Uterus (tissue), 4 donors: ENCODE results near the gene AP1S3. TPM values are rescaled to one million over a fixed set of nuclear protein-coding genes. Genes with fewer than 3 reads are reported as not detected.
"Not testable (repeated sequence)": the region's sequence is repeated elsewhere in the genome, so short reads cannot be mapped to it uniquely, and the experiment has no call there.

ENCODE experiments used
- DNase-seq, 2 donors: peaks; one replicate each; pipeline ENCODE4 v3.0.0-alpha.2; 2019 to 2020
- H3K27ac ChIP-seq, 2 donors: fragments of 200-600 bp; sonication (generic); 1 replicate in 1 of 2; 2 replicates in 1 of 2; pipeline ENCODE4 v1.5.1; 2016 to 2018
- H3K27me3 ChIP-seq, 2 donors: fragments of 200-600 bp; sonication (generic); one replicate each; pipeline ENCODE4 v1.5.1; 2018 to 2019; ENCODE audit warnings: control low read depth in 1 of 2
- H3K36me3 ChIP-seq, 2 donors: fragments of 200-600 bp; sonication (generic); one replicate each; pipeline ENCODE4 v1.5.1; 2019; ENCODE audit warnings: control low read depth in 1 of 2
- H3K4me1 ChIP-seq, 2 donors: fragments of 200-600 bp; sonication (generic); one replicate each; pipeline ENCODE4 v1.5.1; 2018 to 2019; ENCODE audit warnings: control low read depth in 1 of 2
- H3K4me3 ChIP-seq, 2 donors: fragments of 200-600 bp; sonication (generic); 1 replicate in 1 of 2; 2 replicates in 1 of 2; pipeline ENCODE4 v1.5.1; 2018 to 2019; ENCODE audit warnings: mild to moderate bottlenecking in 1 of 2
- H3K9me3 ChIP-seq, 2 donors: fragments of 200-600 bp; sonication (generic); one replicate each; pipeline ENCODE4 v1.5.1; 2019; ENCODE audit warnings: control low read depth in 1 of 2
- POLR2A ChIP-seq, 2 donors: fragments of 450-650 bp; IDR thresholded peaks; one replicate each; pipeline ENCODE4 v1.6.1; 2016; ENCODE audit warnings: antibody characterized with exemption in 2 of 2, mild to moderate bottlenecking in 1 of 2, moderate library complexity in 1 of 2
- intact Hi-C: fragments of 100-400 bp; cut with DNase I; formaldehyde crosslinking; loops from one replicate; pipeline ENCODE4 v1.15.1; 2023; ENCODE audit warnings: low total_unique reads
- total RNA-seq, 4 donors: library from RNA; depleted of rRNA in 3 of 4; stranded (reverse); fragments of >200 nt in 3 of 4; gene quantifications; one replicate each; pipeline versions ENCODE4 v1.1.0 to v1.2.4, GENCODE V29; 2014 to 2023
- TF ChIP-seq, protein P1 (sequence below), 4 experiments: fragments of 200-600 bp in 2 of 4; fragments of 450-650 bp in 2 of 4; sonication (generic) in 2 of 4; IDR thresholded peaks; one replicate each; pipeline ENCODE4 v1.5.1; 2016 to 2019; ENCODE audit warnings: antibody characterized with exemption in 4 of 4, mild to moderate bottlenecking in 2 of 4, moderate library complexity in 1 of 4
- donor health status: DM: yes; HTN: yes; CAD: no.

Gene AP1S3
- total RNA-seq, 4 donors from 2014 or later, result 2.0 to 5.6 TPM; not detected in 2

GRCh38 chr2:223797811-223798721, 39.3 kb downstream of the AP1S3 start:
- Histone ChIP-seq H3K27ac (no peak overlapping the region), H3K4me3 (no peak overlapping the region), H3K4me1 (no peaks in the 10 kb centered on the region), H3K27me3 (no peaks in the 10 kb centered on the region), H3K36me3 (no peaks in the 10 kb centered on the region), H3K9me3 (no peaks in the 10 kb centered on the region)
- peak in 1 of 2 donors; percentile 20 for DNase-seq
- TF ChIP-seq, protein P1, sequence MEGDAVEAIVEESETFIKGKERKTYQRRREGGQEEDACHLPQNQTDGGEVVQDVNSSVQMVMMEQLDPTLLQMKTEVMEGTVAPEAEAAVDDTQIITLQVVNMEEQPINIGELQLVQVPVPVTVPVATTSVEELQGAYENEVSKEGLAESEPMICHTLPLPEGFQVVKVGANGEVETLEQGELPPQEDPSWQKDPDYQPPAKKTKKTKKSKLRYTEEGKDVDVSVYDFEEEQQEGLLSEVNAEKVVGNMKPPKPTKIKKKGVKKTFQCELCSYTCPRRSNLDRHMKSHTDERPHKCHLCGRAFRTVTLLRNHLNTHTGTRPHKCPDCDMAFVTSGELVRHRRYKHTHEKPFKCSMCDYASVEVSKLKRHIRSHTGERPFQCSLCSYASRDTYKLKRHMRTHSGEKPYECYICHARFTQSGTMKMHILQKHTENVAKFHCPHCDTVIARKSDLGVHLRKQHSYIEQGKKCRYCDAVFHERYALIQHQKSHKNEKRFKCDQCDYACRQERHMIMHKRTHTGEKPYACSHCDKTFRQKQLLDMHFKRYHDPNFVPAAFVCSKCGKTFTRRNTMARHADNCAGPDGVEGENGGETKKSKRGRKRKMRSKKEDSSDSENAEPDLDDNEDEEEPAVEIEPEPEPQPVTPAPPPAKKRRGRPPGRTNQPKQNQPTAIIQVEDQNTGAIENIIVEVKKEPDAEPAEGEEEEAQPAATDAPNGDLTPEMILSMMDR (IDR thresholded peaks at IDR 0.05), result peak; percentile 60 to 84 (median 76)
- TF ChIP-seq POLR2A (IDR thresholded peaks at IDR 0.05), result no peak
- intact Hi-C loops, result loop anchor here (10.0 kb wide), 1 partner anchor 823 kb away; no protein-coding TSS in a partner anchor

DNA sequence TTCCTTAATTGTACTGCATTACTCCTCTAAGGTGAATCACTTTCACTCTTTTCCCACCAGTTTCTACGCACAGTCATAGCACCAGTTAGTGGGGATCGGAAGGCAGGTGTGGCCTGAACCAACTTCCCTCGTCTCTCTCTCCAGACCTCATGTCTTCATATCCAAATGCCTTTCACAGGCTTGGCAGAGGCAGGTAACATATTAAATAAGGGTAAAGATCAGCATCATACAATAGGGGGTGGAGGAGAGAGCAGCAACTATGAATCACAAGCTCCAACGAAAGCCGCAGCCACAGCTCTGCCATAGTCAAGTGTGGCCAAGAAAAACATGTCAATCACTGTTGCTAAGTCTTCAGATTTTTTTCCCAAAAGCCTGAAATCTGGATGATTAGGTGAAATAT, 40.3 kb downstream of the AP1S3 start:
- DNase-seq, result no peak
- intact Hi-C loops, result loop anchor here (10.0 kb wide), 1 partner anchor 822 kb away; no protein-coding TSS in a partner anchor
- H3K4me3 ChIP-seq, result no peak overlapping the region
- no peaks in the 10 kb centered on the region for H3K36me3 ChIP-seq
- no peaks in the 10 kb centered on the region for H3K27me3 ChIP-seq
- H3K4me1 ChIP-seq, result no peaks in the 10 kb centered on the region
- no peak for TF ChIP-seq POLR2A (IDR thresholded peaks at IDR 0.05)
- TF ChIP-seq, protein P1 (IDR thresholded peaks at IDR 0.05), result no peak
- H3K9me3 ChIP-seq, result no peaks in the 10 kb centered on the region
- H3K27ac ChIP-seq, result no peak overlapping the region

DNA sequence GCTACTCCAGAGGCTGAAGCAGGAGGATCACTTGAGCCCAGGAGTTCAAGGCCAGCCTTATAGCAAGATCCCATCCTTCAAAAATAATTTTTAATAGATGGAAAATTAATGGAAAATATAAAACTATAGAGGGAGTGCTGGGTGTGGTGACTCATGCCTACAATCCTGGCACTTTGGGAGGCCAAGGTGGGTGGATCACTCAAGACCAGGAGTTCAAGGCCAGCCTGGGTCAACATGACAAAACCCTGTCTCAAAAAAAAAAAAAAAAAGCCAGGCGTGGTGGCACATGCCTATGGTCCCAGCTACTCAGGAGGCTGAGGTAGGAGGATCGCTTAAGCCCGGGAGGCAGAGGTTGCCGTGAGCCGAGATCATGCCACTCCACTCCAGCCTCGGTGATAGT, 48.0 kb downstream of the AP1S3 start:
- Histone ChIP-seq H3K4me1 (no peaks in the 10 kb centered on the region), H3K4me3 (no peak overlapping the region), H3K36me3 (no peaks in the 10 kb centered on the region), H3K27ac (no peak overlapping the region), H3K9me3 (no peaks in the 10 kb centered on the region), H3K27me3 (no peaks in the 10 kb centered on the region)
- intact Hi-C loops, result no loop called here
- TF ChIP-seq, protein P1 (IDR thresholded peaks at IDR 0.05), result no peak
- no peak for TF ChIP-seq POLR2A (IDR thresholded peaks at IDR 0.05)
- DNase-seq, result no peak

DNA sequence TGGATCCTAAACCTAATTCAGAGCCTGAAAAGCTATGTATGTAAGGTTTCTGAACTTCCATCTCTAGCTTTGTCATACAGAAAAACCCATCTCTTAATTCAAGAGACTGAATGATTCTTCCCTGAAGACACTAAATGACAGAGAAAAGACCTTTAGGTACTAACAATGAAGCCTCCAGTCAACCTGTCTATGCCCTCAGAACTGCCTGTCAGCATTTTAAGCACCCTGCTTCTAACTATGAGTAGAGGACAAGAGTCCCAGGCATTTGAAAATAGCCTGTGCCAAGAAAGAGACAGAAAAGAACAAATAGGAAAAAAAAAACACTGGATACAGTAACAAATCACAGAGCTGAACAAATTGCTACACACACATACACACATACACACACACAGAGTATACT, 48.6 kb downstream of the AP1S3 start:
- Histone ChIP-seq H3K27me3 (no peaks in the 10 kb centered on the region), H3K36me3 (no peaks in the 10 kb centered on the region), H3K4me1 (no peaks in the 10 kb centered on the region), H3K27ac (no peak overlapping the region), H3K9me3 (no peaks in the 10 kb centered on the region), H3K4me3 (no peak overlapping the region)
- intact Hi-C loops, result no loop called here
- no peak for DNase-seq
- no peak for TF ChIP-seq POLR2A (IDR thresholded peaks at IDR 0.05)
- TF ChIP-seq, protein P1 (IDR thresholded peaks at IDR 0.05), result no peak

GRCh38 chr2:223788106-223788505, 49.3 kb downstream of the AP1S3 start:
- H3K4me3 ChIP-seq, DNase-seq, H3K27ac ChIP-seq, H3K4me1 ChIP-seq, H3K36me3 ChIP-seq, intact Hi-C loops, H3K9me3 ChIP-seq, H3K27me3 ChIP-seq: not testable (repeated sequence)
